Peyer's patch (tissue), 4 donors: Measurements from ENCODE around the gene NR5A1.

Experiments
- POLR2A ChIP-seq, 2 donors: fragments of 450-650 bp; IDR thresholded peaks; one replicate each; pipeline ENCODE4 v1.5.1; 2017; ENCODE audit warnings: antibody characterized with exemption in 2 of 2, mild to moderate bottlenecking in 2 of 2, moderate library complexity in 2 of 2
- TF ChIP-seq, protein P1 (sequence below), 6 experiments: fragments of 450-650 bp in 4 of 6; fragments of 200-600 bp in 2 of 6; sonication (generic) in 1 of 6; IDR thresholded peaks; one replicate each; pipeline ENCODE4 v1.5.1; 2017 to 2019; ENCODE audit warnings: antibody characterized with exemption in 6 of 6, mild to moderate bottlenecking in 3 of 6, moderate library complexity in 1 of 6

DNA sequence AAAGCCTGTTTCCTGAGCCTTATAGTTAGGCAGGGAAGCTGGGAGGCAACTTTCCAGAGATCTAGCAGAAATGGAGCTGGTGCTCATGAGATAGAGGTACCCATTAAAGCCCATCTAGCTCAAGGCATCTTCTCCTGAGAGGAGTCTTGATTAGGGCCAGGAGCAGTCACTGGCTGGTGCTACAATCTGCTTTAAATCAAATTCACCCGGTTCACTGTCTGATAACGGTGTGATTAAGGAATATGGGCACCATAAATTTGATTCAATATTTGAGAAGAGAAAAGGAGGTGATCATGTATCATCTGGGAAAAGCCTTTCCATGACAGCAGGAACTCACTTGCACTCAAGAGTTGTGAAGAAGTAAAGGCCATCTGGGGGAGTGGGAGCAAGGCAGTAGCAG is 23.9 kb upstream of the NR5A1 start:
- TF ChIP-seq, protein P1, sequence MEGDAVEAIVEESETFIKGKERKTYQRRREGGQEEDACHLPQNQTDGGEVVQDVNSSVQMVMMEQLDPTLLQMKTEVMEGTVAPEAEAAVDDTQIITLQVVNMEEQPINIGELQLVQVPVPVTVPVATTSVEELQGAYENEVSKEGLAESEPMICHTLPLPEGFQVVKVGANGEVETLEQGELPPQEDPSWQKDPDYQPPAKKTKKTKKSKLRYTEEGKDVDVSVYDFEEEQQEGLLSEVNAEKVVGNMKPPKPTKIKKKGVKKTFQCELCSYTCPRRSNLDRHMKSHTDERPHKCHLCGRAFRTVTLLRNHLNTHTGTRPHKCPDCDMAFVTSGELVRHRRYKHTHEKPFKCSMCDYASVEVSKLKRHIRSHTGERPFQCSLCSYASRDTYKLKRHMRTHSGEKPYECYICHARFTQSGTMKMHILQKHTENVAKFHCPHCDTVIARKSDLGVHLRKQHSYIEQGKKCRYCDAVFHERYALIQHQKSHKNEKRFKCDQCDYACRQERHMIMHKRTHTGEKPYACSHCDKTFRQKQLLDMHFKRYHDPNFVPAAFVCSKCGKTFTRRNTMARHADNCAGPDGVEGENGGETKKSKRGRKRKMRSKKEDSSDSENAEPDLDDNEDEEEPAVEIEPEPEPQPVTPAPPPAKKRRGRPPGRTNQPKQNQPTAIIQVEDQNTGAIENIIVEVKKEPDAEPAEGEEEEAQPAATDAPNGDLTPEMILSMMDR (IDR thresholded peaks at IDR 0.05), result no peak
- TF ChIP-seq POLR2A (IDR thresholded peaks at IDR 0.05), result no peak
